ENCODE data around the gene EIF4E2. TPM values are rescaled to one million over a fixed set of nuclear protein-coding genes. Genes with fewer than 3 reads are reported as not detected.
A peak's percentile ranks its signal among the peaks of the same experiment; 100 is the strongest.

Gene EIF4E2
- total RNA-seq, 1 donor from 2014 or later = 17.9 TPM

DNA sequence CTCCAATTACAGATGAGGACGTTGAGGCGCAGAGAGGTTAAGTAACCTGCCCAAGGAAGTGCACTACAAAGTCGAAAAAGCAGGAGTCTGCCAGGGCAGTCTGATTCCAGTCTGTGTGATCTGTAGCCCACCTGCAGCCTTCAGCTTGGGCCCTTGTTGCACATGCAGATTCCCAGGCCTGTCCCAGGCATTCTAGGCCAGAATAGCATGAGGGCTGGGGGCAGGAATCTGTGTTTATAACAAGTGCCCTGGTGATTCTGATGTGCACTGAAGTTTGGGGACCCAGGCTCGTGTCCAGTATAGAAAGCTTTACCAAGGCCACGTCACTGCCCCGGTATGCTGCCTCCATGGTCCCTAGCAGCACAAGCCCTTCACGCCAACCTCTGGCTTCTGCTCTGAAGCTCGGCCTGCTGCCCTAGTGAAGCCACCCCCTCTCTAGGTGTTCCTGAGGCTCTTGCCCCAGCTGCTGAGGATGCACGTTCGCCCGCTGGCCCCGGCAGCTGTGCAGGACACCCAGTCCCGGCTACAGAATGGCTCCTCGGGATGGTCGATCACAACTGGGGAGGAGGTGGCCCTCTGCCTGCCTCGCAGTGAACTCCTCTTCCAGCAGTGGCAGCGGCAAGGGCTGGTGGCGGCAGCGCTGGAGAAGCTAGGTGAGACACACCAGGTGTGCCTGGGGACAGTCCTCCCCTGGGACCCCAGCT lies 6.4 kb upstream of the EIF4E2 start:
- TF ChIP-seq POLR2AphosphoS5 (IDR thresholded peaks at IDR 0.05; ENCODE audit: insufficient read depth in 1 of 2, low read depth in 1 of 2) = no peak
- no peak for TF ChIP-seq POLR2A (IDR thresholded peaks at IDR 0.05)
- TF ChIP-seq, protein P1, sequence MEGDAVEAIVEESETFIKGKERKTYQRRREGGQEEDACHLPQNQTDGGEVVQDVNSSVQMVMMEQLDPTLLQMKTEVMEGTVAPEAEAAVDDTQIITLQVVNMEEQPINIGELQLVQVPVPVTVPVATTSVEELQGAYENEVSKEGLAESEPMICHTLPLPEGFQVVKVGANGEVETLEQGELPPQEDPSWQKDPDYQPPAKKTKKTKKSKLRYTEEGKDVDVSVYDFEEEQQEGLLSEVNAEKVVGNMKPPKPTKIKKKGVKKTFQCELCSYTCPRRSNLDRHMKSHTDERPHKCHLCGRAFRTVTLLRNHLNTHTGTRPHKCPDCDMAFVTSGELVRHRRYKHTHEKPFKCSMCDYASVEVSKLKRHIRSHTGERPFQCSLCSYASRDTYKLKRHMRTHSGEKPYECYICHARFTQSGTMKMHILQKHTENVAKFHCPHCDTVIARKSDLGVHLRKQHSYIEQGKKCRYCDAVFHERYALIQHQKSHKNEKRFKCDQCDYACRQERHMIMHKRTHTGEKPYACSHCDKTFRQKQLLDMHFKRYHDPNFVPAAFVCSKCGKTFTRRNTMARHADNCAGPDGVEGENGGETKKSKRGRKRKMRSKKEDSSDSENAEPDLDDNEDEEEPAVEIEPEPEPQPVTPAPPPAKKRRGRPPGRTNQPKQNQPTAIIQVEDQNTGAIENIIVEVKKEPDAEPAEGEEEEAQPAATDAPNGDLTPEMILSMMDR (IDR thresholded peaks at IDR 0.05) = no peak
- Histone ChIP-seq H3K36me3 (no peaks in the 10 kb centered on the region), H3K4me3 (no peak overlapping the region), H3K27ac (no peak overlapping the region), H3K4me1 (no peaks in the 10 kb centered on the region), H3K9me3 (no peaks in the 10 kb centered on the region), H3K27me3 (peaks cover 2% of the 10 kb centered on the region)
- DNase-seq (ENCODE audit: extremely low spot score in 2 of 2) = peak in 1 of 2 donors; percentile 49
- intact Hi-C loops (cut with DNase I) = no loop called here

DNA sequence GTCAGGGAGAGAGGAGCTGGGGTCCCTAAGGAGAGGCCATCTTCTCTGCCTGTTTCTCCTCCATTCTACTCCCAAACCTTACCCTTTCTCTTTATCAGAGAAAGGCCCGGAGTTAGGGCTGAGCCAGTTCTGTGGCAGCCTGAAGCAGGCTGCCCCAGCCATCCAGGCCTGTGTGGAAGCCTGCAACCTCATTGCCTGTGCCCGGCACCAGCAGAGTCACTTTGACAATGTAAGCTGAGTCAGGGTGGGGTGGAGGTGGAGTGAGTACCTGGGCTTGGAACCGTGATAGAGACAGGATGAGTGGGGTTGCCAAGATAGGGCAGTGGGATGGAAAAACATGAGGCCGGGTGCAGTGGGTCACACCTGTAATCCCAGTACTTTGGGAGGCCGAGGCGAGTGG lies 5.8 kb upstream of the EIF4E2 start:
- no peaks in the 10 kb centered on the region for H3K36me3 ChIP-seq
- no peaks in the 10 kb centered on the region for H3K9me3 ChIP-seq
- no peak for DNase-seq (ENCODE audit: extremely low spot score in 2 of 2)
- no peaks in the 10 kb centered on the region for H3K27me3 ChIP-seq
- TF ChIP-seq POLR2A (IDR thresholded peaks at IDR 0.05) = no peak
- TF ChIP-seq, protein P1 (IDR thresholded peaks at IDR 0.05) = no peak
- TF ChIP-seq POLR2AphosphoS5 (IDR thresholded peaks at IDR 0.05; ENCODE audit: insufficient read depth in 1 of 2, low read depth in 1 of 2) = no peak
- no peak overlapping the region for H3K27ac ChIP-seq
- intact Hi-C loops (cut with DNase I) = no loop called here
- peaks cover 4% of the 10 kb centered on the region for H3K4me1 ChIP-seq
- no peak overlapping the region for H3K4me3 ChIP-seq

DNA sequence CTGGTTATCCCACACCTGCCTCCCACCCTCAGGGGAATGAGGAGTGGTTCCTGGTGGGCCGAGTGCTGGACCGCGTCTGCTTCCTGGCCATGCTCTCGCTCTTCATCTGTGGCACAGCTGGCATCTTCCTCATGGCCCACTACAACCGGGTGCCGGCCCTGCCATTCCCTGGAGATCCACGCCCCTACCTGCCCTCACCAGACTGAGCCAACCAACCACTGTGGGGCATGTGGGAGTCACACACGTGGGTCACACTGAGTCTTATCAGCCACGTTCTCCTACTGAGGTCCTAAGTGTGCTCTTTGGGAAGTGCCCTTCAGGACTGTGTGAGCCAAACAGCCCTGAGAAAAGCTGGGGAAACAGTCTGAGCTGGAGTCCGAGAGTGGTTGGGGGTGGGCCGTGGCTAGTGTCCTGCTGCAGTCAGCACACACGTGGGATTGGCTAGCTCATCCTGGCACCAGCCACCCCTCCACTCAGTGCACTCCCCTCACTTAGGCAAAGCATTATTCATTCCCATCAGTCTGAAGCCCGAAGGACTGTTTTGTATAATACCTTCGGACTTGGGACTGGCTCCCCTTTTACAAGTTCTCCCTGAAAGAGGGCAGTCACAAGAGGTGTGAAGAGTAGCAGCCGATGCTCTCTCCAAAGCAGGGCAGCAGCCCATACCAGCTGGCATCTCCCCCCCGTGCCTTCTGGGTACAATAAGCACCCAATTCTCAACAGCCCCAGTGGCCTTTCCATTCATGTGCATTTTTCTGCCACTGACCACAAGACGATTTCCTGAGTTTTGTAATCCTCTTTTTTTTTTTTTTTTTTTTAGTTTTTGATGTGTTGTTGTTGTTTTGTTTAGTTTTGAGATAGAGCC lies 4.7 kb upstream of the EIF4E2 start:
- intact Hi-C loops (cut with DNase I) = no loop called here
- Histone ChIP-seq H3K4me3 (no peak overlapping the region), H3K4me1 (peaks cover 5% of the 10 kb centered on the region), H3K9me3 (no peaks in the 10 kb centered on the region), H3K27ac (no peak overlapping the region), H3K27me3 (no peaks in the 10 kb centered on the region), H3K36me3 (no peaks in the 10 kb centered on the region)
- TF ChIP-seq, protein P1 (IDR thresholded peaks at IDR 0.05) = no peak
- no peak for TF ChIP-seq POLR2A (IDR thresholded peaks at IDR 0.05)
- DNase-seq (ENCODE audit: extremely low spot score in 2 of 2) = no peak

DNA sequence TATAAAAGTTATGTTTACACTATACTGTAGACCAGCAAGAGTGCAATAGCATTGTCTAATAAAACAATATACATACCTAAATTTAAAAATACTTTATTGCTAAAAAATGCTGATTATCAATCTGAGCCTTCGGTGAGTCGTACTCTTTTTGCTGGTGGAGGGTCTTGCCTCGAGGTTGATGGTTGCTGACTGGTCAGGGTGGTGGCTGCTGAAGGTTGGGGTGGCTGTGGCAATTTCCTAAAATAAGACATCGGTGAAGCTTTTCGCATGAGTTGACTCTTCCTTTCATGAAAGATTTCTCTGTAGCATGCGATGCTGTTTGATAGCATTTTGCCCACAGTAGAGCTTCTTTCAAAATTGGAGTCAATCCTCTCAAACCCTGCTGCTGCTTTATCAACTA lies 2.5 kb upstream of the EIF4E2 start:
- Histone ChIP-seq H3K4me3 (no peak overlapping the region), H3K36me3 (no peaks in the 10 kb centered on the region), H3K27me3 (no peaks in the 10 kb centered on the region), H3K27ac (no peak overlapping the region), H3K4me1 (peaks cover 22% of the 10 kb centered on the region), H3K9me3 (no peaks in the 10 kb centered on the region)
- intact Hi-C loops (cut with DNase I) = no loop called here
- no peak for TF ChIP-seq POLR2A (IDR thresholded peaks at IDR 0.05)
- TF ChIP-seq, protein P1 (IDR thresholded peaks at IDR 0.05) = no peak
- no peak for TF ChIP-seq POLR2AphosphoS5 (IDR thresholded peaks at IDR 0.05; ENCODE audit: insufficient read depth in 1 of 2, low read depth in 1 of 2)
- DNase-seq (ENCODE audit: extremely low spot score in 2 of 2) = no peak

All from vagina (tissue), 2 donors.